SH-SY5Y (cell line): ENCODE measurements around the gene MR1.

Experiments used
- GATA2 ChIP-seq: IDR thresholded peaks from 2 replicates; pipeline ENCODE4 v1.6.1; 2011; ENCODE audit warnings: mild to moderate bottlenecking, low read depth, low read length
- GATA3 ChIP-seq: IDR thresholded peaks from 2 replicates; pipeline ENCODE4 v1.6.1; 2011; ENCODE audit warnings: low read depth, mild to moderate bottlenecking, low read length, moderate library complexity

GRCh38 chr1:181087400-181087901 is 53.7 kb downstream of the MR1 start:
- TF ChIP-seq GATA3: no peak
- no peak for TF ChIP-seq GATA2
